ENCODE measurements around the gene CAB39.
"Not testable (repeated sequence)": the region's sequence is repeated elsewhere in the genome, so short reads cannot be mapped to it uniquely, and the experiment has no call there.

Gene CAB39

DNA sequence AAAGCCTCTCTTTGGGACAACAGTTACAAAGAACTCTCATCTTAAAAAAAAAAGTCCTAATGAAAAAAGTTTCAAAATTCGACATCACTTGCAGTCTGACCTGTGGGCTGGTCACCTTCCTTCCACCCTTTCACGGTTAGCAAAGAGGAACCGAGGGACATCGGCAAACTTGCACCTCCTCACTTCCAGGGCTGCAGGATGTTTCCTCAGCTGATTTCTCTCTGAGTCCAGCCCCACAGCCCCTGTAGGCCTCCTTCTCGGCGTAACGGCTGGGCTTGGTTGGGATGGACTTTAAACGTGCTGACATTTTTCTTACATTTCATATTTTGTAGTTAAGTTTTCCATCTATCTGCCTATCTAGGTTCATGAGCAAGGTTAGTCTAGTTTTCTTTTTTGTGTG lies 5.7 kb upstream of the CAB39 start:
- Histone ChIP-seq H3K27me3 (ENCODE audit: insufficient read depth, low read length) (peaks cover 10% of the 10 kb centered on the region), H3K4me1 (ENCODE audit: insufficient read depth, low read length) (peaks cover under 1% of the 10 kb centered on the region), H2AFZ (ENCODE audit: low read depth, low read length) (no peak overlapping the region), H3K9me3 (ENCODE audit: low read length) (no peaks in the 10 kb centered on the region), H3K36me3 (ENCODE audit: insufficient read depth, low read length) (no peaks in the 10 kb centered on the region), H3K4me3 (ENCODE audit: low read length) (no peak overlapping the region)

DNA sequence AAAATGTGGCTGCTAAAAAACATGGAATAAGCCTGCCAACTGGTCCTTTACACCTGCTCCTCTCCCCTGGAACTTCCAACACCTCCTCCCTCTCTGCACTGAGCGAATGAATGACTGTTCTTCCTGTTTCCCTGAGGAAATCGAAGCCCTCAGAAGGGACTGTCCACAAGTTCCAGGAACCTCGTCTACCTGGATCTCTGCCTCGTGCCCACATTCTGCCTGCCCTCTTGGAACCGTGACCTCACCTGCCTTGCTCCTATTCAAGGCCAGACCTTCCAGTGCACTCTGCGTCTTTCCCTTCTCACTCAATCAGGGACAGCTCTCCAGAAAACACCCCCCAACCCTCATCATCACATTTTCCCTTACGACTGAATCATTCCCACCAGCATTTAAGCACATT lies 4.4 kb upstream of the CAB39 start:
- no peaks in the 10 kb centered on the region for H3K9me3 ChIP-seq (ENCODE audit: low read length)
- peaks cover 3% of the 10 kb centered on the region for H3K4me1 ChIP-seq (ENCODE audit: insufficient read depth, low read length)
- no peaks in the 10 kb centered on the region for H3K36me3 ChIP-seq (ENCODE audit: insufficient read depth, low read length)
- peaks cover 10% of the 10 kb centered on the region for H3K27me3 ChIP-seq (ENCODE audit: insufficient read depth, low read length)
- no peak overlapping the region for H3K4me3 ChIP-seq (ENCODE audit: low read length)
- no peak overlapping the region for H2AFZ ChIP-seq (ENCODE audit: low read depth, low read length)

GRCh38 chr2:230711224-230711623 lies 1.4 kb upstream of the CAB39 start:
- H3K4me3 ChIP-seq (ENCODE audit: low read length): no peak overlapping the region
- no peaks in the 10 kb centered on the region for H3K36me3 ChIP-seq (ENCODE audit: insufficient read depth, low read length)
- no peak overlapping the region for H2AFZ ChIP-seq (ENCODE audit: low read depth, low read length)
- H3K4me1 ChIP-seq (ENCODE audit: insufficient read depth, low read length): peaks cover 17% of the 10 kb centered on the region
- peaks cover 10% of the 10 kb centered on the region for H3K27me3 ChIP-seq (ENCODE audit: insufficient read depth, low read length)
- H3K9me3 ChIP-seq (ENCODE audit: low read length): no peaks in the 10 kb centered on the region

- peaks cover 21% of the 10 kb centered on the region for H3K4me1 ChIP-seq (ENCODE audit: insufficient read depth, low read length)
- H3K9me3 ChIP-seq (ENCODE audit: low read length): no peaks in the 10 kb centered on the region
- H3K36me3 ChIP-seq (ENCODE audit: insufficient read depth, low read length): no peaks in the 10 kb centered on the region
- H3K4me3 ChIP-seq (ENCODE audit: low read length): peak overlapping the region; percentile 88
- peak overlapping the region; percentile 5 for H2AFZ ChIP-seq (ENCODE audit: low read depth, low read length)
- H3K27me3 ChIP-seq (ENCODE audit: insufficient read depth, low read length): peaks cover 1% of the 10 kb centered on the region
These were observed 891 bp downstream of the CAB39 start for GRCh38 chr2:230713331-230714135.

DNA sequence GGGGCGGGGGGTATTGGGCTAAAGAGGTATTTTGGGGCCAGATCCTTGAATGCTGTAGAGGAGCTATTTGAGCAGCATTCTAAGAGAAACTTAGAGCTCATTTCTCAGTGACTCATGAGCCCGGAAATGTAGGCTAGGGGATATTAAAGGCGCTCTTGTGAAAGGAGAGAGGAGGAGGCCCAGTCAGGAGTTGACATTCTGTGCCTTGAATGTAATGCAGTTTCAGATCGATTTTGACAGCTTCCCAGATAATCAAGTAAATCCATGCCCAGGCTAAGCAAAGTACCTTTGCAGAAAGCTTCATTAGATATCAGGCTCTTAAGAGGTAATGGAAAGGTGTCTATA lies 1.5 kb downstream of the CAB39 start:
- Histone ChIP-seq H2AFZ (ENCODE audit: low read depth, low read length) (no peak overlapping the region), H3K36me3 (ENCODE audit: insufficient read depth, low read length) (no peaks in the 10 kb centered on the region)

GRCh38 chr2:230715201-230715600 lies 2.6 kb downstream of the CAB39 start:
- no peaks in the 10 kb centered on the region for H3K9me3 ChIP-seq (ENCODE audit: low read length)
- H3K4me1 ChIP-seq (ENCODE audit: insufficient read depth, low read length): peaks cover 21% of the 10 kb centered on the region

More for the DNA sequence above, 1.5 kb downstream of the CAB39 start:
- no peaks in the 10 kb centered on the region for H3K27me3 ChIP-seq (ENCODE audit: insufficient read depth, low read length)
- H3K4me3 ChIP-seq (ENCODE audit: low read length): peak overlapping the region; percentile 88
- peaks cover 21% of the 10 kb centered on the region for H3K4me1 ChIP-seq (ENCODE audit: insufficient read depth, low read length)
- no peaks in the 10 kb centered on the region for H3K9me3 ChIP-seq (ENCODE audit: low read length)

DNA sequence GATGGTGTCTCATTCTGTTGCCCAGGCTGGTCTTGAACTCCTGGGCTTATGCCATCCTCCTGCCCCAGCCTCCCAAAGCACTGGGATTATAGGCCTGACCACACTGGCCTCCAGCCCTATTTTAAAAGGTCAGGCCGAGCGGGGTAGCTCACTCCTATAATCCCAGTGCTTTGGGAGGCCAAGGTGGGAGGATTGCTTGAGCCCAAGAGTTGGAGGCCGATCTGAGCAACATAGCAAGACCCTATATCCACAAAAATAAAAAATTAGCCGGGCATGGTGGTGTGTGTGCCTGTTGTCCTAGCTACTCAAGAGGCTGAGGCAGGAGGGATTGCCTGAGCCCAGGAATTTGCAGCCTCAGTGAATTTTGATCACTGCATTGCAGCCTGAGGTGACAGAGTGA lies 3.9 kb downstream of the CAB39 start:
- H3K4me3 ChIP-seq (ENCODE audit: low read length): no peak overlapping the region
- no peaks in the 10 kb centered on the region for H3K27me3 ChIP-seq (ENCODE audit: insufficient read depth, low read length)
- H2AFZ ChIP-seq (ENCODE audit: low read depth, low read length): no peak overlapping the region
- H3K4me1 ChIP-seq (ENCODE audit: insufficient read depth, low read length): peaks cover 21% of the 10 kb centered on the region
- H3K9me3 ChIP-seq (ENCODE audit: low read length): no peaks in the 10 kb centered on the region
- peaks cover 5% of the 10 kb centered on the region for H3K36me3 ChIP-seq (ENCODE audit: insufficient read depth, low read length)

More at GRCh38 chr2:230715201-230715600, 2.6 kb downstream of the CAB39 start:
- Histone ChIP-seq H2AFZ (ENCODE audit: low read depth, low read length) (no peak overlapping the region), H3K36me3 (ENCODE audit: insufficient read depth, low read length) (no peaks in the 10 kb centered on the region), H3K4me3 (ENCODE audit: low read length) (peak overlapping the region; percentile 11), H3K27me3 (ENCODE audit: insufficient read depth, low read length) (no peaks in the 10 kb centered on the region)

DNA sequence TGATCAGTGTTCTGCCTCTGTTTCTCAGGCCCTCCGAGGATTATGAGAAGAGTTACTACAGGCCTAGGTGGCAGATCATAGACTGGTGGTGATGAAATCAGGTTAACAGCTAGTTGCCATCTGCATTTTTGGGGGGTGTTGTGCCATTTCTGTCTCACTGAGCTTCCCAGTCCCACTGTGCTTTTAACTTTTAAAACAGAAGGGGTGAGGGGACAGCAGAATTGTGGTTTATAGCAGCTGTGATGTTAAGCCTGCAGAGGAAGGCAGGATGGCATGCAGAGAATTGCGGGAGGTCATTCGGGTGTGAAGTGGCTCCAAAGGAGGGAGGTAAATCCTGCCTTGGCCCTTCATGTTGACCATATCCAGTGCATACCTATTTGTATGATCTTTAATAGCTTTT lies 5.0 kb downstream of the CAB39 start:
- no peak overlapping the region for H2AFZ ChIP-seq (ENCODE audit: low read depth, low read length)
- peaks cover 8% of the 10 kb centered on the region for H3K36me3 ChIP-seq (ENCODE audit: insufficient read depth, low read length)
- no peak overlapping the region for H3K4me3 ChIP-seq (ENCODE audit: low read length)
- H3K27me3 ChIP-seq (ENCODE audit: insufficient read depth, low read length): no peaks in the 10 kb centered on the region
- H3K9me3 ChIP-seq (ENCODE audit: low read length): no peaks in the 10 kb centered on the region
- H3K4me1 ChIP-seq (ENCODE audit: insufficient read depth, low read length): peaks cover 18% of the 10 kb centered on the region

DNA sequence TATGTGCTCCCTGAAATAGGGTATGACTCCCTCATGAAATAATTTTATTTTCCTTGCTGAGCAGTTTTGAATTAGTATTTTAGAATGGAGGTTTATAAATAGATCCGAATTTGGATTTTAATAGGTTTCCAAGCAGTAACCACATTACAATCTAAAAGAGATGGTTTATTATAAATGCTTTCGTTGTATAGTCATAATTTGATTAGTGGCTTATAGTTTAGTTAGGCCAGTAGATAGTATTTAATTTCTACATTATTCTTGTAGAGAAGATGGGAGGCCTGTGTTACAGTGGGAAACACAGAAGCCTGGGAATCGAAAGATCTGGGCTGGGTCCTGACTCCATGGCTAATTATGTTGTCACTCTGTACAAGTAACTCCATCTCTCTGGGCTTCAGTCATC lies 6.7 kb downstream of the CAB39 start:
- H3K4me1 ChIP-seq (ENCODE audit: insufficient read depth, low read length): peaks cover 16% of the 10 kb centered on the region
- H3K9me3 ChIP-seq (ENCODE audit: low read length): peaks cover 3% of the 10 kb centered on the region
- peaks cover 13% of the 10 kb centered on the region for H3K36me3 ChIP-seq (ENCODE audit: insufficient read depth, low read length)
- H2AFZ ChIP-seq (ENCODE audit: low read depth, low read length): no peak overlapping the region
- no peak overlapping the region for H3K4me3 ChIP-seq (ENCODE audit: low read length)
- no peaks in the 10 kb centered on the region for H3K27me3 ChIP-seq (ENCODE audit: insufficient read depth, low read length)

DNA sequence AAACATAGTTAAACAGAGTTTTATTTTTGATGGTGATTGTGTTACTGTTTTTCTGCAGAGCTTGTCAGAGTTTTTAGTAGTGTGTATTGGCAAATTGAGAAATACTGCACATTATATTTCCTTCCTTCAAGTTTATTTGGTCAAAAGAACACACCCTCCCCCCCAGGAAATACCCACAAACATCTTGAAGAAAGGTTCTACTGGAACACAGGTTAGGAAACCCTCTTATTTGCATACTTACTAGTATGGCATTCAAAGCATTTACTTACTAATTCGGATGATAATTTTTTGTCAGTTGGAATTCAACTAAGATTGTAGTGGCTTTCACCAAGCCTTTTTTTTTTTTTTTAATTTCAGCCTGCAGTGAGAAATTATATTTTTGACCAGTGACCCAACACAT lies 9.1 kb downstream of the CAB39 start:
- H3K36me3 ChIP-seq (ENCODE audit: insufficient read depth, low read length): peaks cover 13% of the 10 kb centered on the region
- H3K4me3 ChIP-seq (ENCODE audit: low read length): no peak overlapping the region
- no peaks in the 10 kb centered on the region for H3K27me3 ChIP-seq (ENCODE audit: insufficient read depth, low read length)
- peaks cover 10% of the 10 kb centered on the region for H3K4me1 ChIP-seq (ENCODE audit: insufficient read depth, low read length)
- H2AFZ ChIP-seq (ENCODE audit: low read depth, low read length): no peak overlapping the region
- peaks cover 3% of the 10 kb centered on the region for H3K9me3 ChIP-seq (ENCODE audit: low read length)

- H3K27me3 ChIP-seq (ENCODE audit: insufficient read depth, low read length): no peaks in the 10 kb centered on the region
- H2AFZ ChIP-seq (ENCODE audit: low read depth, low read length): no peak overlapping the region
- peaks cover 12% of the 10 kb centered on the region for H3K4me1 ChIP-seq (ENCODE audit: insufficient read depth, low read length)
- peaks cover 3% of the 10 kb centered on the region for H3K9me3 ChIP-seq (ENCODE audit: low read length)
- peaks cover 13% of the 10 kb centered on the region for H3K36me3 ChIP-seq (ENCODE audit: insufficient read depth, low read length)
- H3K4me3 ChIP-seq (ENCODE audit: low read length): no peak overlapping the region
These were observed 9.7 kb downstream of the CAB39 start for GRCh38 chr2:230722207-230722885.

GRCh38 chr2:230723363-230723762 lies 10.7 kb downstream of the CAB39 start:
- Histone ChIP-seq H3K9me3 (ENCODE audit: low read length) (peaks cover 3% of the 10 kb centered on the region), H3K4me1 (ENCODE audit: insufficient read depth, low read length) (peaks cover 8% of the 10 kb centered on the region), H2AFZ (ENCODE audit: low read depth, low read length) (no peak overlapping the region), H3K36me3 (ENCODE audit: insufficient read depth, low read length) (peaks cover 13% of the 10 kb centered on the region), H3K27me3 (ENCODE audit: insufficient read depth, low read length) (no peaks in the 10 kb centered on the region), H3K4me3 (ENCODE audit: low read length) (no peak overlapping the region)

DNA sequence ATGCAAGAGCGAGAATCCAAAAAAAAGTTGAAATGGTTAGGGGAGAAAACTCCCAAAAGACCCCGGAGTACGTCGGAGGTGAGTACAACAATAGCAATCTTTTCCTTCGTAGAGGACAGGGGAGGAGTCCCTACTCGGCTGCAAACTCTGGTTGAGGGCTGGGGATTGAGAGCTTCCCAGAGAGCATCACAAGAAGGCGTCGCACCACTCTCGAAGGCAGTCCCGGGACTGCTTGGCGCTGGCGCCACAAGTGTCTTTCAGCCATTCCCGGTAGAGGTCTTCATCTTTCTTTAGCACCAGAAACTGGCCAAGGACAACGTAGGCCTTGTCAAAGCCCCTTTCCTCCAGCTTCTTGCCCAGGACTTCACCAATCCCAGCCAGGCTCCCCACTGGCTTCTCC lies 12.3 kb downstream of the CAB39 start:
- H3K9me3 ChIP-seq (ENCODE audit: low read length); H3K4me1 ChIP-seq (ENCODE audit: insufficient read depth, low read length); H3K4me3 ChIP-seq (ENCODE audit: low read length); H3K27me3 ChIP-seq (ENCODE audit: insufficient read depth, low read length); H2AFZ ChIP-seq (ENCODE audit: low read depth, low read length): not testable (repeated sequence)
- H3K36me3 ChIP-seq (ENCODE audit: insufficient read depth, low read length): peaks cover 13% of the 10 kb centered on the region

Data from neuron (in vitro differentiated cells).